HCT116 (cell line): ENCODE results near the gene GYS1. TPM values are rescaled to one million over a fixed set of nuclear protein-coding genes. Genes with fewer than 3 reads are reported as not detected.

Experiments used
- ATAC-seq: fragments of 200-7000 bp; cut with Tn5 transposase; 2 replicates; pipeline ENCODE4 v1.9.1; 2020; ENCODE audit warnings: mild to moderate bottlenecking, moderate library complexity
- BruUV-seq: library from RNA; stranded (reverse); fragments of 400-500 nt; replicated peaks from 2 replicates; lab custom pipeline; 2021; lab: Mats Ljungman, UMichigan
- CTCF ChIA-PET: fragments of 300-600 bp; sonication (Branson Sonifier 250); formaldehyde crosslinking; loops from one replicate; lab custom pipeline; 2021; ENCODE audit warnings: antibody characterized with exemption; lab: Charles Lee
- POLR2A ChIA-PET: fragments of 300-600, 350-600 bp; sonication (Branson Sonifier 250); formaldehyde crosslinking; loops from one replicate; lab custom pipeline; 2021; ENCODE audit warnings: antibody characterized with exemption; lab: Charles Lee
- RAD21 ChIA-PET, 2 experiments: fragments of 300-600 bp; sonication (Branson Sonifier 250); formaldehyde crosslinking; loops; one replicate each; lab custom pipeline; 2023; ENCODE audit warnings: low total read pairs in 2 of 2; ENCODE audit not compliant: uncharacterized antibody in 2 of 2, unreplicated experiment in 2 of 2, low non-redundant PET in 1 of 2; lab: Charles Lee
- DNase-seq: peaks from one replicate; pipeline ENCODE4 v3.0.0-alpha.2; 2010; ENCODE audit warnings: low read depth, low spot score
- H2AFZ ChIP-seq: fragments of 200-600 bp; shearing (Covaris generic), sonication (generic); 2 replicates; pipeline ENCODE4 v1.6.1; 2017; ENCODE audit warnings: low read depth, mixed run types, mixed read lengths, antibody characterized with exemption, low read length; ENCODE audit not compliant: poor library complexity, severe bottlenecking
- H3K27ac ChIP-seq: 2 replicates; pipeline ENCODE4 v1.5.1; 2012; ENCODE audit warnings: low read depth, low read length
- H3K27me3 ChIP-seq: fragments of 200-600 bp; sonication (generic); 2 replicates; pipeline ENCODE4 v1.6.1; 2016; ENCODE audit warnings: mixed run types, low read length, mixed read lengths; ENCODE audit not compliant: insufficient read depth
- H3K36me3 ChIP-seq, 2 experiments: fragments of 200-500 bp in 1 of 2; fragments of 200-600 bp in 1 of 2; sonication (Bioruptor generic) in 1 of 2; sonication (generic) in 1 of 2; 2 replicates each; pipeline versions ENCODE4 v1.5.1 to v1.6.1; 2014 to 2016; ENCODE audit warnings: low read length in 2 of 2, inconsistent platforms in 1 of 2, mixed read lengths in 1 of 2, mixed run types in 1 of 2; ENCODE audit not compliant: insufficient read depth in 2 of 2, control insufficient read depth in 1 of 2
- H3K4me1 ChIP-seq, 2 experiments: fragments of 200-600 bp in 1 of 2; sonication (generic) in 1 of 2; 2 replicates each; pipeline versions ENCODE4 v1.5.1 to v1.6.1; 2012 to 2017; ENCODE audit warnings: low read length in 2 of 2, inconsistent platforms in 1 of 2, mild to moderate bottlenecking in 1 of 2, mixed read lengths in 1 of 2, mixed run types in 1 of 2, moderate library complexity in 1 of 2; ENCODE audit not compliant: insufficient read depth in 2 of 2, control insufficient read depth in 1 of 2
- H3K4me2 ChIP-seq: fragments of 200-600 bp; sonication (generic); 2 replicates; pipeline ENCODE4 v1.6.1; 2017; ENCODE audit warnings: mixed run types, low read length, mixed read lengths
- H3K4me3 ChIP-seq, 2 experiments: fragments of 200-600 bp in 1 of 2; sonication (generic) in 1 of 2; replicated peaks in 1 of 2; 2 replicates each; pipeline ENCODE4 v1.5.1; 2011 to 2016; ENCODE audit warnings: low read length in 2 of 2, control low read depth in 1 of 2, low read depth in 1 of 2, mild to moderate bottlenecking in 1 of 2, mixed read lengths in 1 of 2, mixed run types in 1 of 2
- H3K79me2 ChIP-seq: fragments of 200-600 bp; sonication (generic); 2 replicates; pipeline ENCODE4 v1.6.1; 2017; ENCODE audit warnings: mild to moderate bottlenecking, mixed run types, low read length, moderate library complexity, mixed read lengths; ENCODE audit not compliant: insufficient read depth
- H3K9ac ChIP-seq: fragments of 200-600 bp; sonication (generic); 2 replicates; pipeline ENCODE4 v1.6.1; 2016; ENCODE audit warnings: low read length, mixed read lengths
- H3K9me2 ChIP-seq: fragments of 200-600 bp; sonication (generic), shearing (Covaris generic); 2 replicates; pipeline ENCODE4 v1.6.1; 2017; ENCODE audit warnings: mixed run types, mild to moderate bottlenecking, moderate library complexity; ENCODE audit not compliant: insufficient read depth
- H3K9me3 ChIP-seq, 2 experiments: fragments of 200-500 bp in 1 of 2; fragments of 200-600 bp in 1 of 2; sonication (Bioruptor generic) in 1 of 2; sonication (generic) in 1 of 2; 2 replicates each; pipeline ENCODE4 v1.6.1; 2014 to 2017; ENCODE audit warnings: low read length in 2 of 2, mixed read lengths in 2 of 2, inconsistent platforms in 1 of 2, low read depth in 1 of 2, mild to moderate bottlenecking in 1 of 2, mixed run types in 1 of 2, moderate library complexity in 1 of 2; ENCODE audit not compliant: control insufficient read depth in 1 of 2, insufficient read depth in 1 of 2
- H4K20me1 ChIP-seq: fragments of 200-600 bp; sonication (generic), shearing (Covaris generic); 2 replicates; pipeline ENCODE4 v1.6.1; 2017; ENCODE audit warnings: mixed run types, mild to moderate bottlenecking, moderate library complexity; ENCODE audit not compliant: insufficient read depth
- CBX3 ChIP-seq: IDR thresholded peaks from 2 replicates; pipeline ENCODE4 v1.6.1; 2012; ENCODE audit warnings: low read depth
- CEBPB ChIP-seq: IDR thresholded peaks from 2 replicates; pipeline ENCODE4 v1.6.1; 2012; ENCODE audit warnings: low read depth
- EGR1 ChIP-seq: IDR thresholded peaks from 2 replicates; pipeline ENCODE4 v1.6.1; 2012; ENCODE audit warnings: low read depth
- FOSL1 ChIP-seq: IDR thresholded peaks from 2 replicates; pipeline ENCODE4 v1.6.1; 2012; ENCODE audit warnings: low read depth
- JUND ChIP-seq: IDR thresholded peaks from 2 replicates; pipeline ENCODE4 v1.6.1; 2012
- POLR2A ChIP-seq: IDR thresholded peaks from 2 replicates; pipeline ENCODE4 v1.7.0; 2011; ENCODE audit warnings: borderline replicate concordance; ENCODE audit not compliant: insufficient read depth, insufficient read length; ENCODE audit errors: extremely low read depth
- POLR2AphosphoS5 ChIP-seq: IDR thresholded peaks from 2 replicates; pipeline ENCODE4 v1.6.1; 2011; ENCODE audit warnings: mild to moderate bottlenecking, low read depth, low read length, moderate library complexity
- RAD21 ChIP-seq: IDR thresholded peaks from 2 replicates; pipeline ENCODE4 v1.6.1; 2012; ENCODE audit warnings: low read depth, mild to moderate bottlenecking
- SP1 ChIP-seq: IDR thresholded peaks from 2 replicates; pipeline ENCODE4 v1.6.1; 2012; ENCODE audit warnings: low read depth
- SRF ChIP-seq: IDR thresholded peaks from 2 replicates; pipeline ENCODE4 v1.6.1; 2012; ENCODE audit warnings: low read depth
- TCF7L2 ChIP-seq: IDR thresholded peaks from 2 replicates; pipeline ENCODE4 v1.7.0; 2011; ENCODE audit warnings: borderline replicate concordance, inconsistent platforms; ENCODE audit not compliant: insufficient read depth, insufficient read length; ENCODE audit errors: extremely low read depth
- YY1 ChIP-seq: IDR thresholded peaks from 2 replicates; pipeline ENCODE4 v1.6.1; 2011; ENCODE audit warnings: low read length, low read depth, moderate library complexity, mild to moderate bottlenecking; ENCODE audit not compliant: insufficient replicate concordance; ENCODE audit errors: extremely low read depth
- ZFX ChIP-seq: fragments of 450-650 bp; IDR thresholded peaks from 2 replicates; pipeline ENCODE4 v1.6.1; 2017
- intact Hi-C: fragments of 100-400 bp; cut with micrococcal nuclease; formaldehyde crosslinking; loops from 2 replicates; pipeline ENCODE4 v1.10.0; 2022
- total RNA-seq: library from RNA; stranded (reverse); gene quantifications from one replicate; pipeline ENCODE4 v1.2.1, GENCODE V29; 2021; ENCODE audit not compliant: unreplicated experiment
- TF ChIP-seq, protein P1 (sequence below): IDR thresholded peaks from 2 replicates; pipeline ENCODE4 v1.6.1; 2011; ENCODE audit warnings: mild to moderate bottlenecking, low read length, moderate library complexity; ENCODE audit not compliant: insufficient replicate concordance; ENCODE audit errors: extremely low read depth
- TF ChIP-seq, protein P2 (sequence below): IDR thresholded peaks from 2 replicates; pipeline ENCODE4 v1.6.1; 2012
- TF ChIP-seq, protein P3 (sequence below): IDR thresholded peaks from 2 replicates; pipeline ENCODE4 v1.6.1; 2012; ENCODE audit warnings: low read depth
- TF ChIP-seq, protein P4 (sequence below): IDR thresholded peaks from 2 replicates; pipeline ENCODE4 v1.6.1; 2012

Gene GYS1
- total RNA-seq, 1 experiment from 2014 or later: 50.7 TPM

DNA sequence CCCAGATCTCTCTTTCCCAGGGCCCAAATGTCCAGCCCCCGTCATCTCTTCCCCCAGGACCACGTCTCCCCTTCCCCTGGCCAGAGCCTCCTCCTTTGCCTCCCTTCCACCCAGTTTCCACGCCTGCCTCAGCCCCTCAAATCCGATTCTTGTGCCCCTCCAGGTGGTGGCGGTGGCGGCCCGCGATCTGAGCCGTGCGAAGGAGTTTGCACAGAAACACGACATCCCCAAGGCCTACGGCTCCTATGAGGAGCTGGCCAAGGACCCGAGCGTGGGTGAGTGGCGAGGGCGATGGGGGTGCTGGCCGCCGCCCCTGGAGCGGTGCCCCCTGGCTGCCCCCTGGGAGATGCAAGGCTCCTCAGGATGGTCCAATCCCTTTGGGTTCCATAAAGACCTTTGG, 58.3 kb downstream of the GYS1 start (continued):
- TF ChIP-seq YY1 (no peak), CBX3 (no peak), ZFX (no peak), RAD21 (no peak), FOSL1 (no peak), CEBPB (no peak), TCF7L2 (no peak)
- TF ChIP-seq, protein P1, sequence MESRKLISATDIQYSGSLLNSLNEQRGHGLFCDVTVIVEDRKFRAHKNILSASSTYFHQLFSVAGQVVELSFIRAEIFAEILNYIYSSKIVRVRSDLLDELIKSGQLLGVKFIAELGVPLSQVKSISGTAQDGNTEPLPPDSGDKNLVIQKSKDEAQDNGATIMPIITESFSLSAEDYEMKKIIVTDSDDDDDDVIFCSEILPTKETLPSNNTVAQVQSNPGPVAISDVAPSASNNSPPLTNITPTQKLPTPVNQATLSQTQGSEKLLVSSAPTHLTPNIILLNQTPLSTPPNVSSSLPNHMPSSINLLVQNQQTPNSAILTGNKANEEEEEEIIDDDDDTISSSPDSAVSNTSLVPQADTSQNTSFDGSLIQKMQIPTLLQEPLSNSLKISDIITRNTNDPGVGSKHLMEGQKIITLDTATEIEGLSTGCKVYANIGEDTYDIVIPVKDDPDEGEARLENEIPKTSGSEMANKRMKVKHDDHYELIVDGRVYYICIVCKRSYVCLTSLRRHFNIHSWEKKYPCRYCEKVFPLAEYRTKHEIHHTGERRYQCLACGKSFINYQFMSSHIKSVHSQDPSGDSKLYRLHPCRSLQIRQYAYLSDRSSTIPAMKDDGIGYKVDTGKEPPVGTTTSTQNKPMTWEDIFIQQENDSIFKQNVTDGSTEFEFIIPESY: no peak
- TF ChIP-seq, protein P2, sequence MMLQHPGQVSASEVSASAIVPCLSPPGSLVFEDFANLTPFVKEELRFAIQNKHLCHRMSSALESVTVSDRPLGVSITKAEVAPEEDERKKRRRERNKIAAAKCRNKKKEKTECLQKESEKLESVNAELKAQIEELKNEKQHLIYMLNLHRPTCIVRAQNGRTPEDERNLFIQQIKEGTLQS: no peak

DNA sequence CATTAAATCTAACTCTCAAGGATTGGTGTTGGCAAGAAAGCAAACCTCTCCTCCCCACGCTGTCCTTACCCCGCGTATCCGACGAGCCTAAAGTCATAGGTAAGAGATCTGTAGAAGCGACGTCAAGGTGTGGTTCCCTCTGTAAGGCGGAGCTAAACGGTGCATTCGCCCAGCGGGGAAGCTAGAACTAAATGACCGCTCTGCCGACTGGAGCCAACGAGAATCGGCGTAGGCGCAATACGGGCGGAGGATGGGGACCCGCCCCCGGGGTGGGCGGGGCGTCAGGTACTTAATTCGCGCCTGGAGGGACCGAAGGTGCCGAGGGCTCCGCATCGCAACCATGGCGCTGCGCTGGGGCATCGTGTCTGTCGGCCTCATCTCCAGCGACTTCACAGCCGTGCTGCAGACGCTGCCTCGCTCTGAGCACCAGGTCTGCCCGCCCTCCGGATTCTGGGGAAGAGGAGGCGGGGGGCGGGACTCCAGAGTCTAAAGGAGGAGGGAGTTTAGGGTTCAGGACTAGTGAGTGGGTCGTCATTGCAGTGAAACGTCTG, 59.7 kb downstream of the GYS1 start, which contains the start of gene DHDH:
DHDH (plus strand) TSS at position 318 of the 551 bp plus-strand sequence; CDS start at position 341, 23 bp downstream.
- Histone ChIP-seq H3K4me2 (peak within 1 kb of the TSS; percentile 99), H3K36me3 (no peaks in the 10 kb centered on the region), H2AFZ (peak within 1 kb of the TSS; percentile 88), H3K4me3 (peak within 1 kb of the TSS; percentile 47 to 73), H3K9me2 (no peaks in the 10 kb centered on the region), H3K27me3 (no peaks in the 10 kb centered on the region), H4K20me1 (no peaks in the 10 kb centered on the region), H3K9ac (peak within 1 kb of the TSS; percentile 72), H3K79me2 (no peaks in the 10 kb centered on the region), H3K4me1 (peaks cover 12 to 20% of the 10 kb centered on the region in 2 experiments), H3K27ac (peak within 1 kb of the TSS; percentile 28; the same call in 1 of the 2 replicates)
- ATAC-seq: peak; percentile 99
- BruUV-seq: no TSS peak
- ChIA-PET POLR2A (interaction anchor here (0.6 to 2.2 kb wide), 14 partner anchors 9 to 315 kb away, joined by 3 to 12 read pairs (median 4); partner anchors contain the start of genes BAX, FTL, GYS1 and NUCB1), CTCF (interaction anchor here (0.8 to 1.4 kb wide), 4 partner anchors 37 to 430 kb away, joined by 3 to 4 read pairs (median 3); partner anchors contain the start of genes DKKL1 and RUVBL2)
- DNase-seq: peak; percentile 92
- intact Hi-C loops: loop anchor here (1.0 kb wide), 1 partner anchor 32 kb away; the partner anchor contains the start of gene FTL
- TF ChIP-seq JUND: no peak
- TF ChIP-seq, protein P1: peak; percentile 22
- TF ChIP-seq TCF7L2: peak; percentile 59
- TF ChIP-seq EGR1: peak; percentile 75
- peak; percentile 96 for TF ChIP-seq POLR2AphosphoS5
- TF ChIP-seq, protein P3, sequence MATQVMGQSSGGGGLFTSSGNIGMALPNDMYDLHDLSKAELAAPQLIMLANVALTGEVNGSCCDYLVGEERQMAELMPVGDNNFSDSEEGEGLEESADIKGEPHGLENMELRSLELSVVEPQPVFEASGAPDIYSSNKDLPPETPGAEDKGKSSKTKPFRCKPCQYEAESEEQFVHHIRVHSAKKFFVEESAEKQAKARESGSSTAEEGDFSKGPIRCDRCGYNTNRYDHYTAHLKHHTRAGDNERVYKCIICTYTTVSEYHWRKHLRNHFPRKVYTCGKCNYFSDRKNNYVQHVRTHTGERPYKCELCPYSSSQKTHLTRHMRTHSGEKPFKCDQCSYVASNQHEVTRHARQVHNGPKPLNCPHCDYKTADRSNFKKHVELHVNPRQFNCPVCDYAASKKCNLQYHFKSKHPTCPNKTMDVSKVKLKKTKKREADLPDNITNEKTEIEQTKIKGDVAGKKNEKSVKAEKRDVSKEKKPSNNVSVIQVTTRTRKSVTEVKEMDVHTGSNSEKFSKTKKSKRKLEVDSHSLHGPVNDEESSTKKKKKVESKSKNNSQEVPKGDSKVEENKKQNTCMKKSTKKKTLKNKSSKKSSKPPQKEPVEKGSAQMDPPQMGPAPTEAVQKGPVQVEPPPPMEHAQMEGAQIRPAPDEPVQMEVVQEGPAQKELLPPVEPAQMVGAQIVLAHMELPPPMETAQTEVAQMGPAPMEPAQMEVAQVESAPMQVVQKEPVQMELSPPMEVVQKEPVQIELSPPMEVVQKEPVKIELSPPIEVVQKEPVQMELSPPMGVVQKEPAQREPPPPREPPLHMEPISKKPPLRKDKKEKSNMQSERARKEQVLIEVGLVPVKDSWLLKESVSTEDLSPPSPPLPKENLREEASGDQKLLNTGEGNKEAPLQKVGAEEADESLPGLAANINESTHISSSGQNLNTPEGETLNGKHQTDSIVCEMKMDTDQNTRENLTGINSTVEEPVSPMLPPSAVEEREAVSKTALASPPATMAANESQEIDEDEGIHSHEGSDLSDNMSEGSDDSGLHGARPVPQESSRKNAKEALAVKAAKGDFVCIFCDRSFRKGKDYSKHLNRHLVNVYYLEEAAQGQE: no peak
- TF ChIP-seq, protein P4, sequence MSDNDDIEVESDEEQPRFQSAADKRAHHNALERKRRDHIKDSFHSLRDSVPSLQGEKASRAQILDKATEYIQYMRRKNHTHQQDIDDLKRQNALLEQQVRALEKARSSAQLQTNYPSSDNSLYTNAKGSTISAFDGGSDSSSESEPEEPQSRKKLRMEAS: peak; percentile 23; the same call in 1 of the 2 replicates
- TF ChIP-seq SRF: no peak
- TF ChIP-seq SP1: peak; percentile 55
- peak; percentile 85 for TF ChIP-seq POLR2A
- no peak for TF ChIP-seq FOSL1
- TF ChIP-seq, all 23 proteins: peak for 7
- H3K9me3 ChIP-seq: no peaks in the 10 kb centered on the region
- RAD21 ChIA-PET: no interaction called here
